Measurements from ENCODE around the gene CLDN1.

GRCh38 chr3:190291994-190292584 lies 30.2 kb downstream of the CLDN1 start:
- TF ChIP-seq PATZ1 (CRISPR knock-in tag; IDR thresholded peaks at IDR 0.05; ENCODE audit: borderline replicate concordance) = no peak
- TF ChIP-seq ZC3H10 (CRISPR knock-in tag; IDR thresholded peaks at IDR 0.05) = no peak
- TF ChIP-seq ZFP3 (CRISPR knock-in tag; IDR thresholded peaks at IDR 0.05) = no peak
- TF ChIP-seq CREB5 (CRISPR knock-in tag; IDR thresholded peaks at IDR 0.05; ENCODE audit: low read depth) = no peak
- TF ChIP-seq TCF4 (CRISPR knock-in tag; IDR thresholded peaks at IDR 0.05; ENCODE audit: borderline replicate concordance) = no peak
- no peak for TF ChIP-seq PPARA (CRISPR knock-in tag; IDR thresholded peaks at IDR 0.05; ENCODE audit: borderline replicate concordance)
- TF ChIP-seq SNAI2 (CRISPR knock-in tag; IDR thresholded peaks at IDR 0.05) = no peak
- no peak for TF ChIP-seq POU6F1 (CRISPR knock-in tag; IDR thresholded peaks at IDR 0.05; ENCODE audit: borderline replicate concordance, low read depth)
- no peak for TF ChIP-seq ZFP30 (CRISPR knock-in tag; IDR thresholded peaks at IDR 0.05)
